Mesendoderm (in vitro differentiated cells): Measurements from ENCODE around the gene R3HDM1.

Experiments
- DNase-seq: peaks from one replicate; pipeline ENCODE4 v3.0.0; 2013
- H2AK5ac ChIP-seq: 2 replicates; pipeline ENCODE4 v1.6.1; 2013; ENCODE audit warnings: low read length, inconsistent platforms
- H2BK120ac ChIP-seq: 2 replicates; pipeline ENCODE4 v1.6.1; 2013; ENCODE audit warnings: low read depth, mild to moderate bottlenecking, low read length, moderate library complexity, mixed read lengths
- H2BK15ac ChIP-seq: replicated peaks from 2 replicates; pipeline ENCODE4 v1.6.1; 2013; ENCODE audit warnings: low read depth, mild to moderate bottlenecking, moderate library complexity
- H2BK5ac ChIP-seq: 2 replicates; pipeline ENCODE4 v1.6.1; 2013; ENCODE audit warnings: low read length, inconsistent platforms
- H3K18ac ChIP-seq: 2 replicates; pipeline ENCODE4 v1.6.1; 2013; ENCODE audit warnings: mild to moderate bottlenecking, low read length, mixed read lengths
- H3K23ac ChIP-seq: one replicate; pipeline ENCODE4 v1.6.1; 2013; ENCODE audit warnings: low read length
- H3K27ac ChIP-seq: 2 replicates; pipeline ENCODE4 v1.5.1; 2013; ENCODE audit warnings: low read depth, mild to moderate bottlenecking, inconsistent platforms, low read length, moderate library complexity
- H3K27me3 ChIP-seq: 2 replicates; pipeline ENCODE4 v1.6.1; 2013; ENCODE audit warnings: low read length, control low read depth, mild to moderate bottlenecking, inconsistent platforms; ENCODE audit not compliant: insufficient read depth, poor library complexity
- H3K36me3 ChIP-seq: 2 replicates; pipeline ENCODE4 v1.6.1; 2013; ENCODE audit warnings: low read length, inconsistent platforms; ENCODE audit not compliant: control insufficient read depth, insufficient read depth
- H3K4ac ChIP-seq: one replicate; pipeline ENCODE4 v1.6.1; 2013; ENCODE audit warnings: low read depth, mild to moderate bottlenecking, low read length, moderate library complexity
- H3K4me1 ChIP-seq: 2 replicates; pipeline ENCODE4 v1.6.1; 2013; ENCODE audit warnings: low read depth, low read length, inconsistent platforms; ENCODE audit not compliant: control insufficient read depth
- H3K4me2 ChIP-seq: 2 replicates; pipeline ENCODE4 v1.6.1; 2013; ENCODE audit warnings: low read length
- H3K4me3 ChIP-seq: 2 replicates; pipeline ENCODE4 v1.5.1; 2013; ENCODE audit warnings: mild to moderate bottlenecking, low read length
- H3K56ac ChIP-seq: one replicate; pipeline ENCODE4 v1.6.1; 2013; ENCODE audit warnings: low read length
- H3K79me1 ChIP-seq: 2 replicates; pipeline ENCODE4 v1.6.1; 2013; ENCODE audit warnings: low read length, inconsistent platforms
- H3K79me2 ChIP-seq: 2 replicates; pipeline ENCODE4 v1.6.1; 2013; ENCODE audit warnings: mild to moderate bottlenecking, low read length; ENCODE audit not compliant: control insufficient read depth, insufficient read depth
- H3K9ac ChIP-seq: 2 replicates; pipeline ENCODE4 v1.6.1; 2013; ENCODE audit warnings: low read length, inconsistent platforms
- H4K5ac ChIP-seq: one replicate; pipeline ENCODE4 v1.6.1; 2013; ENCODE audit warnings: low read length
- H4K8ac ChIP-seq: one replicate; pipeline ENCODE4 v1.6.1; 2013; ENCODE audit warnings: low read depth, mild to moderate bottlenecking, control low read depth, low read length, moderate library complexity
- WGBS: extraction: QIAGEN DNeasy Blood & Tissue Kit; methylation state at CpG from one replicate; pipeline ENCODE4 v1.1.7; 2013; ENCODE audit warnings: low lambda C conversion rate, missing lambda C conversion rate; ENCODE audit not compliant: insufficient coverage; ENCODE audit errors: extremely low coverage; 5-methylcytosine and 5-hydroxymethylcytosine counted together

Gene R3HDM1

DNA sequence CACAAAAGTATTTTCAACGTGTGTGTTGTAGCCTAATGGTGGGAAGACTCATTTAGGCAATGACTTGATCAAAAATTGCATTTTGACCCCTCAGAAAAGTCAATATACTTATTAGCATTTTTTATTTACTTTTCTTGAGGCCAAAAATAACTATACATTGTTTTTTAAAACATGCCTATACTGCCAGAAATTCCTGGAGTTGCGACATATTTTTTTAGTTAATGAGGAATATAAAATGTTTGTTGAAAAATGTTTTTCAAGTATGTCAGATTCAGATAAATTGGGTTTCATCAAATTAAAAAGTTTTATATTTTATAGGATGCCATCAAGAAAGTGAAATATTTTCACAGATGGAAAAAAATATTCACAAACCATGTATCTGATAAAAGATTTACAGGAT, 39.6 kb downstream of the R3HDM1 start:
- no peak overlapping the region for H3K18ac ChIP-seq
- DNase-seq, result no peak
- no peak overlapping the region for H3K4me3 ChIP-seq
- H4K5ac ChIP-seq, result no peak overlapping the region
- H2AK5ac ChIP-seq, result no peak overlapping the region
- no peak overlapping the region for H3K23ac ChIP-seq
- no peak overlapping the region for H3K9ac ChIP-seq
- H3K4ac ChIP-seq, result no peak overlapping the region
- no peak overlapping the region for H2BK5ac ChIP-seq
- no peak overlapping the region for H3K27ac ChIP-seq
- no peak overlapping the region for H3K56ac ChIP-seq
- no peak overlapping the region for H4K8ac ChIP-seq
- H2BK15ac ChIP-seq, result no peak overlapping the region
- H3K4me1 ChIP-seq, result no peaks in the 10 kb centered on the region
- H3K79me2 ChIP-seq, result peaks cover 2% of the 10 kb centered on the region
- H3K79me1 ChIP-seq, result no peaks in the 10 kb centered on the region
- H2BK120ac ChIP-seq, result no peak overlapping the region
- no peak overlapping the region for H3K4me2 ChIP-seq
- H3K27me3 ChIP-seq, result no peaks in the 10 kb centered on the region
- H3K36me3 ChIP-seq, result no peaks in the 10 kb centered on the region
- 100% methylated on average over 1 of the region's 2 CpGs for WGBS

GRCh38 chr2:135573620-135574019, 42.3 kb downstream of the R3HDM1 start:
- no peak overlapping the region for H3K4me2 ChIP-seq
- H3K9ac ChIP-seq, result no peak overlapping the region
- H3K56ac ChIP-seq, result no peak overlapping the region
- WGBS, result no CpG with 5 or more reads among the region's 1 CpG
- peaks cover 2% of the 10 kb centered on the region for H3K79me2 ChIP-seq
- no peak overlapping the region for H3K4ac ChIP-seq
- H2AK5ac ChIP-seq, result no peak overlapping the region
- no peak overlapping the region for H3K4me3 ChIP-seq
- no peak overlapping the region for H4K5ac ChIP-seq
- H3K18ac ChIP-seq, result no peak overlapping the region
- H4K8ac ChIP-seq, result no peak overlapping the region
- no peak overlapping the region for H2BK15ac ChIP-seq
- no peak overlapping the region for H2BK5ac ChIP-seq
- no peak overlapping the region for H3K23ac ChIP-seq
- no peaks in the 10 kb centered on the region for H3K27me3 ChIP-seq
- H3K79me1 ChIP-seq, result no peaks in the 10 kb centered on the region
- no peaks in the 10 kb centered on the region for H3K4me1 ChIP-seq
- DNase-seq, result no peak
- H2BK120ac ChIP-seq, result no peak overlapping the region
- H3K27ac ChIP-seq, result no peak overlapping the region
- no peaks in the 10 kb centered on the region for H3K36me3 ChIP-seq

GRCh38 chr2:135581282-135581681, 50.0 kb downstream of the R3HDM1 start:
- H2BK5ac ChIP-seq, result no peak overlapping the region
- no peaks in the 10 kb centered on the region for H3K4me1 ChIP-seq
- no peak overlapping the region for H4K5ac ChIP-seq
- no peak overlapping the region for H2AK5ac ChIP-seq
- H3K4me2 ChIP-seq, result no peak overlapping the region
- no peak for DNase-seq
- no peak overlapping the region for H3K4ac ChIP-seq
- no peak overlapping the region for H3K23ac ChIP-seq
- WGBS, result no CpG with 5 or more reads among the region's 3 CpGs
- no peak overlapping the region for H3K9ac ChIP-seq
- no peaks in the 10 kb centered on the region for H3K36me3 ChIP-seq
- H3K79me1 ChIP-seq, result peaks cover 3% of the 10 kb centered on the region
- no peak overlapping the region for H3K56ac ChIP-seq
- H2BK15ac ChIP-seq, result no peak overlapping the region
- no peak overlapping the region for H3K18ac ChIP-seq
- H3K27me3 ChIP-seq, result no peaks in the 10 kb centered on the region
- no peaks in the 10 kb centered on the region for H3K79me2 ChIP-seq
- H3K4me3 ChIP-seq, result no peak overlapping the region
- no peak overlapping the region for H3K27ac ChIP-seq
- H2BK120ac ChIP-seq, result no peak overlapping the region
- no peak overlapping the region for H4K8ac ChIP-seq

DNA sequence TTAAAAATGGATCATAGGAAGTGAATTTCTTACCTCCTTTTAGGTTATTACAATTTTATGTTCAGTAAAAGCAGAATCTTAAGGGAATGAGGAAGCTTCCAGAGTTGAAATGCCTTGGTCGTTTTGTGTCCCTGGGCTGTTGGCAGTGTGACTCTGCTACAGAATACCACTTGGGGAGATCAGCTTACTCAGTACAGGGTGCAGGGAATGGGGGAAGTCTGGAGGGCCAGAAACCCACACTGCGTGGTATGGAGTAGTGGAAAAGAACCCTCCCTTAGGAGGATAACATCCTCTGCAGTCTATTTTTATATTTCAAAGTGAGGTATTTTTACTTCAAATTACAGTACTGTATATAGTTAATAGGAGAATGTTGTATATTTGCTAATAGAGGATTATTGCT, 51.1 kb downstream of the R3HDM1 start:
- H3K27ac ChIP-seq, result no peak overlapping the region
- no peak overlapping the region for H2BK5ac ChIP-seq
- H3K79me2 ChIP-seq, result no peaks in the 10 kb centered on the region
- H3K9ac ChIP-seq, result no peak overlapping the region
- no peak overlapping the region for H2BK120ac ChIP-seq
- H3K4me1 ChIP-seq, result no peaks in the 10 kb centered on the region
- no peak overlapping the region for H3K4ac ChIP-seq
- no CpG with 5 or more reads among the region's 2 CpGs for WGBS
- H3K4me3 ChIP-seq, result no peak overlapping the region
- no peaks in the 10 kb centered on the region for H3K27me3 ChIP-seq
- no peak overlapping the region for H3K4me2 ChIP-seq
- no peaks in the 10 kb centered on the region for H3K36me3 ChIP-seq
- H2AK5ac ChIP-seq, result no peak overlapping the region
- H3K79me1 ChIP-seq, result peaks cover 3% of the 10 kb centered on the region
- H2BK15ac ChIP-seq, result no peak overlapping the region
- no peak overlapping the region for H3K56ac ChIP-seq
- H3K23ac ChIP-seq, result no peak overlapping the region
- DNase-seq, result no peak
- H4K5ac ChIP-seq, result no peak overlapping the region
- no peak overlapping the region for H4K8ac ChIP-seq
- no peak overlapping the region for H3K18ac ChIP-seq

DNA sequence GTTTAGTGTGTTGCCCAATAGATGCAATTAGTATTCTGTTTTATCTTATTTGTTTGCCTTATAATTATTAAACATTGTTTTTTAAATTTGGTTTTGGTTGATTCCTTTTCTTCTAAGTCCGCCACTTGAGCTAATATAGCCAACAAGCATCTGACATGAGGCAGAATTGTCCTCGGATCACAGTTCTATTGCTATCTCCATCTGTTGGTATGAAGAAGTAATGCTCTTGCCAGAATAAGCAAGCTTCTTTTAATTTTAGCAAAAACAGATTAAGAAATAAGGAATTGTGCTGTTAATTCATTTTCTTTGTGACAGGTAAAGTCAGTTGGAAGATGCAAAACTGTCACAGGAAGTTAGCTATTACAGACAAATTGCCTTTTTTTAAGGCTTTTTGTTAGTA, 54.3 kb downstream of the R3HDM1 start:
- peak; percentile 46 for DNase-seq

GRCh38 chr2:135586148-135586547, 54.9 kb downstream of the R3HDM1 start:
- Histone ChIP-seq H2AK5ac (no peak overlapping the region), H3K4me2 (no peak overlapping the region), H3K23ac (no peak overlapping the region), H3K4me1 (peaks cover 2% of the 10 kb centered on the region), H2BK120ac (no peak overlapping the region), H3K36me3 (no peaks in the 10 kb centered on the region), H4K5ac (no peak overlapping the region), H3K27ac (no peak overlapping the region), H3K79me1 (peaks cover 4% of the 10 kb centered on the region), H2BK5ac (no peak overlapping the region), H3K56ac (no peak overlapping the region), H3K9ac (no peak overlapping the region), H2BK15ac (no peak overlapping the region), H3K4me3 (no peak overlapping the region), H3K27me3 (no peaks in the 10 kb centered on the region), H4K8ac (no peak overlapping the region), H3K79me2 (no peaks in the 10 kb centered on the region), H3K18ac (no peak overlapping the region), H3K4ac (no peak overlapping the region)
- peak; percentile 31 for DNase-seq
- no CpG with 5 or more reads among the region's 1 CpG for WGBS

More for the DNA sequence above, 54.3 kb downstream of the R3HDM1 start:
- WGBS, result no CpG with 5 or more reads among the region's 2 CpGs
- Histone ChIP-seq H3K4me1 (peaks cover 2% of the 10 kb centered on the region), H3K9ac (no peak overlapping the region), H3K4me2 (no peak overlapping the region), H3K18ac (no peak overlapping the region), H2BK120ac (no peak overlapping the region), H2AK5ac (no peak overlapping the region), H3K56ac (no peak overlapping the region), H3K23ac (no peak overlapping the region), H3K4me3 (no peak overlapping the region), H3K4ac (no peak overlapping the region), H3K36me3 (no peaks in the 10 kb centered on the region), H3K27ac (no peak overlapping the region), H4K8ac (no peak overlapping the region), H2BK15ac (no peak overlapping the region), H3K79me2 (no peaks in the 10 kb centered on the region), H3K79me1 (peaks cover 5% of the 10 kb centered on the region), H2BK5ac (no peak overlapping the region), H4K5ac (no peak overlapping the region), H3K27me3 (no peaks in the 10 kb centered on the region)
